Astrocyte of the cerebellum (primary cell): ENCODE data around the gene IER3.
A peak's percentile ranks its signal among the peaks of the same experiment; 100 is the strongest.
"Not testable (repeated sequence)": the region's sequence is repeated elsewhere in the genome, so short reads cannot be mapped to it uniquely, and the experiment has no call there.

Experiments used
- DNase-seq: peaks from one replicate; pipeline ENCODE4 v3.0.0-alpha.2; 2011; ENCODE audit warnings: low read depth
- H3K4me3 ChIP-seq: 2 replicates; pipeline ENCODE4 v1.5.1; 2011; ENCODE audit warnings: mild to moderate bottlenecking, low read depth, low read length, moderate library complexity
- in situ Hi-C: cut with HindIII; loops from 2 replicates; pipeline ENCODE4 v1.10.0; 2017; ENCODE audit warnings: low sequenced_read_pairs
- TF ChIP-seq, protein P1 (sequence below): IDR thresholded peaks from 2 replicates; pipeline ENCODE4 v1.5.1; 2012; ENCODE audit warnings: low read length, low read depth, moderate library complexity, mild to moderate bottlenecking; ENCODE audit errors: missing control alignments

Gene IER3

DNA sequence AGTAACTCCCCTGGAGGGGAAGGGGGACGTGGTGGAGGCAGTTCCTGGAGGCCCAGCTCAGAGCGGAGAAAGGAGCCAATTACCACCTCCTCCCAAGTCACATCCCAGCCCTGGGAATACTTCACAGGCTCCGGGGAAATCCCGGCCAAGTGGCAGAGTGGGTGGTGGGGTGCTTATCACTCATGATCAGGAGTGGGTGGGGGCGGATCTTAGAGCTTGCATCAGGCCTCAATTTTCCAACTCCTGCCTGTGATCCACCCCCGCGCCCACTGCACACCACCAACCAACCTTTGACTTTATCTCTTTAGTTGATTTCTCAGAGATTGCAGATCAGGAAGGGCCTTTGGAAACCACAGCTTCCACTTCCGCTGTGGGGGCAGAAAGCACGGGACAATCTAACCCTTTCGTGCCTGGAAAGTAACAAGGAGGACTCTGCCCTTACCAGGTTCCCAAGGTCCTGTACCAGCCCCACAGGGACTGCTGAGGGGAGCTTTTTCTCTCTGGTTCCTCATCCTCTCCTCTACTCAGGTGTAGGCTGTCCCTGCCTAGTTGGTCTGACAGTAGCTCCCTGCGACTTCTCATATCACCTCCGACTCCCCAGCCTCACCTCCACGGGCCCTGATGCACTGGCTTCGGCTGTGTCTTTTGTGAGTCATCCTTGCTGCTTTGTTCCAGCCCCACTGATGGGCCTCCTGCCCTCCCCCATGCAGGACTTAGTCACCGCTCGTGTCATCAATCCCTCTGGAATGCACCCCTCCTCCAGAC, 24.9 kb upstream of the IER3 start:
- TF ChIP-seq, protein P1, sequence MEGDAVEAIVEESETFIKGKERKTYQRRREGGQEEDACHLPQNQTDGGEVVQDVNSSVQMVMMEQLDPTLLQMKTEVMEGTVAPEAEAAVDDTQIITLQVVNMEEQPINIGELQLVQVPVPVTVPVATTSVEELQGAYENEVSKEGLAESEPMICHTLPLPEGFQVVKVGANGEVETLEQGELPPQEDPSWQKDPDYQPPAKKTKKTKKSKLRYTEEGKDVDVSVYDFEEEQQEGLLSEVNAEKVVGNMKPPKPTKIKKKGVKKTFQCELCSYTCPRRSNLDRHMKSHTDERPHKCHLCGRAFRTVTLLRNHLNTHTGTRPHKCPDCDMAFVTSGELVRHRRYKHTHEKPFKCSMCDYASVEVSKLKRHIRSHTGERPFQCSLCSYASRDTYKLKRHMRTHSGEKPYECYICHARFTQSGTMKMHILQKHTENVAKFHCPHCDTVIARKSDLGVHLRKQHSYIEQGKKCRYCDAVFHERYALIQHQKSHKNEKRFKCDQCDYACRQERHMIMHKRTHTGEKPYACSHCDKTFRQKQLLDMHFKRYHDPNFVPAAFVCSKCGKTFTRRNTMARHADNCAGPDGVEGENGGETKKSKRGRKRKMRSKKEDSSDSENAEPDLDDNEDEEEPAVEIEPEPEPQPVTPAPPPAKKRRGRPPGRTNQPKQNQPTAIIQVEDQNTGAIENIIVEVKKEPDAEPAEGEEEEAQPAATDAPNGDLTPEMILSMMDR = no peak
- in situ Hi-C loops = no loop called here
- no peak overlapping the region for H3K4me3 ChIP-seq
- DNase-seq = peak; percentile 81

- no peak for DNase-seq
- TF ChIP-seq, protein P1 = no peak
- H3K4me3 ChIP-seq = no peak overlapping the region
- in situ Hi-C loops = no loop called here
Measured at GRCh38 chr6:30768634-30769087, 24.3 kb upstream of the IER3 start.

DNA sequence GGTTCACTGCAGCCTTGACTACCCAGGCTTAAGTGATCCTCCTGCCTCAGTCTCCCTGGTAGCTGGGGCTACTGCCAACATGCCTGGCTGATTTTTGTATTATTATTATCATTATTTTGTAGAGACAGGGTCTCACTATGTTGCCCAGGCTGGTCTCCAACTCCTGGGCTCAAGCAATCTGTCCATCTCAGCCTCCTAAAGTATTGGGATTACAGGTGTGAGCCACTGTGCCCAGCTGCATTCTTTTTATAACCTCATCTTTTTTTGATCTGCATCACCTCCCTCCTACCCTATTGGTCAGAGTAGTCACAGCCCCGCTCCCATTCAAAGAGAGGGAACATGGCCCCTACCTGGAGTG, 23.6 kb upstream of the IER3 start:
- TF ChIP-seq, protein P1 = no peak
- H3K4me3 ChIP-seq = no peak overlapping the region
- DNase-seq = no peak
- in situ Hi-C loops = no loop called here

- in situ Hi-C loops = no loop called here
- no peak overlapping the region for H3K4me3 ChIP-seq
- TF ChIP-seq, protein P1 = no peak
- no peak for DNase-seq
Measured at GRCh38 chr6:30767158-30767943, 23.0 kb upstream of the IER3 start.

DNA sequence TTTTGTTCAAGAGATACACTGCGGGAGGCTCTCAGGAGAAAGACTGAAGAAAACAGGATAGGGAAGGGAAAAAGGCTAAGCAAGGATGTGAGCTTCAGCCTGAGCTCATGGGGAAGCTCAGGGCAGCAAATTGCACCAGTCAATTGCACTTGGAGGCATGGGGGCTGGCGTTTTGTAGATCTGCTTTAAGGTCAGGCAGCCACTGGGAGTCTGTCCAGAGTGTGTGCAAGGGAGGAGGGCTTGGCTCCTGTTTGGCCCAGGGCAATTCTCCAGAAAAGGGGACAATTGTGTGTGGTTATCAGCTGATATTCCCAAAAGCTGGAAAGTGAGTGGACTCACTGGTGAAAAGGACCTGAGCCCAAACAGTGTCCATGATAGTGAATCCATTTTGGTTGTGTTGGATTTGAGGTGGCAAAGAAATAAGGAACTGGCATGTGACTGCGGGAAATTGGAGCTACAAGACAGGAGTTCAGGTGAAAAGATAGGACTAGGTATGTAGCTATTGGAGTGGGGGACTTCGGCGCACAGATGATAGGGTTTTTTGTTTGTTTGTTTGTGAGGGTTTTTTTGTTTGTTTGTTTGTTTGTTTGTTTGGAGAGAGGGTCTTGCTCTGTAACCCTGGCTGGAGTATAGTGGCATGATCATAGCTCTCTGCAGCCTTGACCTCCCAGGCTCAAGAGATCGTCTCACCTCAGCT, 22.3 kb upstream of the IER3 start:
- H3K4me3 ChIP-seq = no peak overlapping the region
- DNase-seq = no peak
- TF ChIP-seq, protein P1 = no peak
- in situ Hi-C loops = no loop called here

GRCh38 chr6:30765495-30765894, 21.1 kb upstream of the IER3 start:
- in situ Hi-C loops, DNase-seq, H3K4me3 ChIP-seq: not testable (repeated sequence)

GRCh38 chr6:30764490-30765043, 20.2 kb upstream of the IER3 start:
- H3K4me3 ChIP-seq, DNase-seq, in situ Hi-C loops: not testable (repeated sequence)
